Stimulated activated CD8-positive, alpha-beta memory T cell treated with anti-CD3 and anti-CD28 coated beads, Interleukin-2, amount 100 ng/mL, for 48 hours (primary cell): ENCODE results near the gene DACT3.

ENCODE experiments used
- DNase-seq, 2 donors: peaks; one replicate each; pipeline ENCODE4 v3.0.0-alpha.2; 2020; ENCODE audit warnings: low read depth in 2 of 2

DACT3 gene

DNA sequence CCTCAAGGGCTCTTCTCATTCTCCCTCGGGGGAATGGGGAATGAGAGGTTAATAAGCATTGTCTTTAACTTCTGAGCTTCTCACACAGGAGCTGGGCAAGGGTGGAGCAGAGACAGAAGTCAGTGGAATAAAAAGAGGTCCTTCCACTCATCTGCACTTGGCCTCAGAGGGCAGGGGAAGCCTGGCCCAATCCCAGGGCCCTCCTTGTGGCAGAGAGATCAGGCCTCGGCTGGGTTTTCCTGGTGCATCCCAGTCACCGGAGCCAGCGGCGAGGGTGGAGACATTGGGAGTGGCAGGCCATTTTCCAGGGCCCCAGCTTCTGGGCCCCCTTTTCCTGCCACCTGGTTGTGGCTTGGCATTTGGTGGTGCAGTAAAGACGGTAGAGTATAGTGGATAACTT, 49.2 kb downstream of the DACT3 start:
- no peak for DNase-seq

DNA sequence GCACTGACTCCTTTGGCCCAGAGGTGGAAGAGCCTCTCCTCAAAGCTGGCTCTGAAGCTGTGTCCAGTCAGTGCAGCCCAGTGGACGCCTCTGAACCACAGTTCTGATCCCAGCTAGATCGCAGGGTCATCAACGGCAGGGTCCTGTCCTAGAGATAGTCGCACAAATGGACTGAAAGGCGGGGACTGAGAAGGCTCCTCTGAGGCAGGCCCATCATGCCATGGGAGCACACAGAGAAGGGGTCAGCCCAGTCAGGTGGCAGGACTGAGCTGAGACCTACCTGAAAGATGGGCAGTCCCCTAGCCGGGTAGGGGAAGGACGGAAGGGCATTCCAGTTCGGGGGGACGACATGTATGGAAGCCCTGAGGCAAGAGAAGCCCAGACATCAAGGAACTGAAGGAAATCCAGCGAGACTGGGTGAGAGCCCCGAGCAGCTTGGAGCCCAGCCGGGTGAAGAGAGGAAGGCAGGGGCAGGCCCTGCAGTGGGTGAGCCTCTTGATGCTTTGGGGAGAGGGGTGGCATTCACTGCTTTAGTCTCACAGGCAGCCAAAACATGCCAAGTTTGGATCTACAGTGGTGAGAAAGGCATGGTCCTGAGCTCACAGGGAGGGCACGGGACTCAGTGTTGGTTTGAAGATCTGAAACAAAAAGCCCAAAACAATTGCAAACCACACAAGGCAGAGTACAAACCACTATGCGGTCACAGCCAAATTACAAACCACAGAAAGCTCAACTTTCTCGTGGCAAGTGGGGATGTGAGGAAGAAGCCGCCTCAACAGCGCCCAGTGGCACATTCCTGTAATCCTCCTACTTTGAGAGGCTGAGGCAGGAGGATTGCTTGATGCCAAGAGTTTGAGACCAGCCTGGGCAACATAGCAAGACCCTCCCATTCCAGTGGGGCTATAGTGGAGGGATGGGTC, 49.9 kb downstream of the DACT3 start:
- no peak for DNase-seq

DNA sequence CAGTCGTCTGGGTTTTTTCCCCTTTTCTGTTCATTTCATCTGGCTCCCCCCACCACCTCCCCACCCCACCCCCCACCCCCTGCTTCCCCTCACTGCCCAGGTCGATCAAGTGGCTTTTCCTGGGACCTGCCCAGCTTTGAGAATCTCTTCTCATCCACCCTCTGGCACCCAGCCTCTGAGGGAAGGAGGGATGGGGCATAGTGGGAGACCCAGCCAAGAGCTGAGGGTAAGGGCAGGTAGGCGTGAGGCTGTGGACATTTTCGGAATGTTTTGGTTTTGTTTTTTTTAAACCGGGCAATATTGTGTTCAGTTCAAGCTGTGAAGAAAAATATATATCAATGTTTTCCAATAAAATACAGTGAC, 50.6 kb downstream of the DACT3 start:
- DNase-seq: no peak

GRCh38 chr19:46609511-46610412, 51.2 kb downstream of the DACT3 start:
- DNase-seq: no peak

DNA sequence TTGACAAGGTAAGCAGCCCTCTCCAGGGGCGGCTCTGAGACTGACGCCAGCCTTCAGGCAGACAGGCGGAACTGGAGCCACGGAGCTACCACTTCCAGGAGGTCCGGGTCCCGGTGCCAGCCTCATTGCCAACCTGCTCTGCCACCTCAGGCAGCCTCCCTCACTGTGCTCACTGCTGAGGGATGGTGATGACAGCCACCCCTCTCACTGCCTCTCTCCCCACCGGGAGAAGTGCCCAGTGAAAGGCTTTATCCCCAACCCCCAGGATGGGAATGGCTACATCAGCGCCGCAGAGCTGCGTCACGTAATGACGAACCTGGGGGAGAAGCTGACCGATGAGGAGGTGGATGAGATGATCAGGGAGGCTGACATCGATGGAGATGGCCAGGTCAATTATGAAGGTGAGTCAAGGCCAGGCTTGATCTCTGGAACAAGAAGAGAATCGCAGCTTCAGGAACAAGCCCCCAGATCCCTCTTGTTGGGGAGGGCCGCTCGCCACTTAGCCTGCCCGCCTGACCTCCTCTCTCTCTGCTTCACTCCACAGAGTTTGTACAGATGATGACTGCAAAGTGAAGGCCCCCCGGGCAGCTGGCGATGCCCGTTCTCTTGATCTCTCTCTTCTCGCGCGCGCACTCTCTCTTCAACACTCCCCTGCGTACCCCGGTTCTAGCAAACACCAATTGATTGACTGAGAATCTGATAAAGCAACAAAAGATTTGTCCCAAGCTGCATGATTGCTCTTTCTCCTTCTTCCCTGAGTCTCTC, 52.2 kb downstream of the DACT3 start:
- no peak for DNase-seq

DNA sequence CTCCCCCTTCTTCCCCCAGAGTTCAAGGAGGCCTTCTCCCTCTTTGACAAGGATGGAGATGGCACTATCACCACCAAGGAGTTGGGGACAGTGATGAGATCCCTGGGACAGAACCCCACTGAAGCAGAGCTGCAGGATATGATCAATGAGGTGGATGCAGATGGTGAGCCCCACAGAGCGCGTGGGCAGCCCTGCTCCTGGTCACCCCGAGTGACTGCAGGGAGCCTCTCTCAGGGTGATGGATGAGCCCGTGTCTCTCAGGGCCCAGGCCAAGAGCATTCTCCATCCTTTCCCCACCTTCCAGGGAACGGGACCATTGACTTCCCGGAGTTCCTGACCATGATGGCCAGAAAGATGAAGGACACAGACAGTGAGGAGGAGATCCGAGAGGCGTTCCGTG, 52.8 kb downstream of the DACT3 start:
- DNase-seq: no peak

DNA sequence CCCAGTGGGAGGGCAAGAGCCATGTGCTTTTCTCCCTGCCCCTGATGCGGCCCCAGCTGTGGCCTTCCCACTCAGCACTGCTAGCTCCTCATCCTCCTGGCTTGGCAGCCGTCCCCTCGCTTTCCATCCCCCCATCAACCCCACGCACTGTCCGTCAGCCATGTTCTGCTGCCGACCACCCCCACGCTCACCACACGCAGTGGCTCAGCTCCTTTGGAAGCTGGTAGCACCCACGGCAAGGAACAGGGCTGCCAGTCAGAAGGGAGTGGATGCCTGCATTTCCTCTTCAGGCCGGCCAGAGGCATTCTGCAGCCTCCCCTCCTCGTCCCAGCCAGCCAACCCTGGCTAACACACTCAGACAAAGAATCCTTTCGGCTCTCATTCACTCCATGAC, 53.5 kb downstream of the DACT3 start:
- DNase-seq: no peak

DNA sequence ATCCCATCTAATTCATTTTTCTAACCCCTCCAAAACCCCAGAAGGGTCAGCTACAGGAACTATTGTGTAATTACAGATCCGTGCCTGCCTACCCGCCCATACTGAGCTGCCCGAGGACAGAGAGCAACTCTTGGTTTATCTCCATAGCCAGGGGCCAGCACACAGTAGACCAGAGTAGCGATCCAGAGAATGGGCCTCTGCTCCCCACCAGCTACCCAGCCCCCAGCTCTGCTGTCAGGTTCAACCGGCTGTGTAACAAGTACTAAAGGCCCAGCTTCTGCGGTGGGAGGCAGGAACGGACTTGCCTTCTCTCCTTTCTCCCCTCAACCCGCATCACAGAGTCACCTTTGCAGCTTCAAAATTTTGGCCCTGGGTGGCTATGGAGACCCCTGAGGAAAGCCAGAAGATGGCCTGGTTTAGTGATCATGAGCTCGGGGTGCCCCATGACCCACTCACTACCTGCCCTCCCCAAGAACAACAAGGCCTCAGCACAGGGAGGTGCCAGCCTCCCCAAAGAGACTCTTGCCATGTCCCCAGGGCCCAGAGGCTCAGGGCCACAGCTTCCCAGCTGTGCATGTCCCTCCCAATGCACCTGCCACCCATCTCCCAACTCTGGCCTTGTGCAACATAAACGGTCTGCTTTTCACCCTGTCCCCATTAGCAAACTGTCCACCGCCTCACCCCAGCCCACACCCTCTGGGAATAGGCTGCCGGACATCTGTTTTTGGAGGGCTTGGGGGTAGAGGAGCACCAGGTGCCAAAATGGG, 54.1 kb downstream of the DACT3 start:
- DNase-seq: no peak

GRCh38 chr19:46606019-46606418, 55.0 kb downstream of the DACT3 start:
- no peak for DNase-seq

- no peak for DNase-seq
These were observed 55.6 kb downstream of the DACT3 start for GRCh38 chr19:46605356-46605821.

GRCh38 chr19:46604781-46605355, 56.1 kb downstream of the DACT3 start:
- no peak for DNase-seq

DNA sequence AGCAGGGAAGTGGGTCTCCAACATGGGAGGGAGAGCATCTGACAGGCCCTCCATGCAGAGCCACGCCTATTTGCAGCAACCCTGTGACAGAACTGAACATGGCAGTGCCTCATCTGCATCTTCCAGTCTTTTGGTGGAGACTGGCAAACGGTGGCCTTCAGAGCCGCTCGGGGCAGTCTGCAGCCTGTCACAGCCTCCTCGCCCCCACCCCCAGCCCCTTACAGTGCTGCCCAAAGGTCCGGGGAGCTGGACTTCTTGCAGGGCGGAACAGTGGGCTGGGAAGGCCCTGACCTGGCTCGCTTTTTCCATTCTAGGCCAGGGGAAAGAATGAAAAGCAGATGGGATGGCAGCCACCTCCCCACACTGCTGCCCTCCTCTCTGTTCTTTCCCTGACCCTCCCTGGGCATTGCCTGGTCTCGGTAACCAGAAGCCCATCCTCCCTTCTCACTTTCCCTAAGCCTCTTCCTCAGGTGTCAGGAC, 57.2 kb downstream of the DACT3 start:
- no peak for DNase-seq

DNA sequence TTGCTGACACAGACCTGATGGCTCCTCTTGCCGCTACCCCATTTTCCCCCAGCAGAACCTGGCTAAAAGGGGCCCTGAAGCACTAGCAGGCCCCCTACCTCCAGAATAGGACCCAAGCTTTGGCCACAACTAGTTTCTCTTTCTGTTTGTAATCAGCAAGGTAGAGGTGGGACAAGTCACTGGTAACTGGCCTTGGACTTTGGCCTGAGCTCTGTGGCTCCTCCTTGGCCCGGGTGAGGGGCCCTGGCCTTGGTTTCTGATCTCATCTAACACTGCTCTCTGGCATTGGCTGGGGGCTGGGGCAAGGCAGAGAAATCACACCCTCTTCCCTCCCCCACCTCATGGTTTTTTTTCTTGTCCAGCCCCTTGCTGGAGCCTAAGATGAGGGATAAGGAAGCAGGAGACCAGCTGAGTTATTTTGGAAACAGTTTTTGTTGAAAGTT, 57.8 kb downstream of the DACT3 start:
- DNase-seq: no peak

- peak in 1 of 2 donors; percentile 46 for DNase-seq
These were observed 58.4 kb downstream of the DACT3 start for GRCh38 chr19:46602392-46603194.

DNA sequence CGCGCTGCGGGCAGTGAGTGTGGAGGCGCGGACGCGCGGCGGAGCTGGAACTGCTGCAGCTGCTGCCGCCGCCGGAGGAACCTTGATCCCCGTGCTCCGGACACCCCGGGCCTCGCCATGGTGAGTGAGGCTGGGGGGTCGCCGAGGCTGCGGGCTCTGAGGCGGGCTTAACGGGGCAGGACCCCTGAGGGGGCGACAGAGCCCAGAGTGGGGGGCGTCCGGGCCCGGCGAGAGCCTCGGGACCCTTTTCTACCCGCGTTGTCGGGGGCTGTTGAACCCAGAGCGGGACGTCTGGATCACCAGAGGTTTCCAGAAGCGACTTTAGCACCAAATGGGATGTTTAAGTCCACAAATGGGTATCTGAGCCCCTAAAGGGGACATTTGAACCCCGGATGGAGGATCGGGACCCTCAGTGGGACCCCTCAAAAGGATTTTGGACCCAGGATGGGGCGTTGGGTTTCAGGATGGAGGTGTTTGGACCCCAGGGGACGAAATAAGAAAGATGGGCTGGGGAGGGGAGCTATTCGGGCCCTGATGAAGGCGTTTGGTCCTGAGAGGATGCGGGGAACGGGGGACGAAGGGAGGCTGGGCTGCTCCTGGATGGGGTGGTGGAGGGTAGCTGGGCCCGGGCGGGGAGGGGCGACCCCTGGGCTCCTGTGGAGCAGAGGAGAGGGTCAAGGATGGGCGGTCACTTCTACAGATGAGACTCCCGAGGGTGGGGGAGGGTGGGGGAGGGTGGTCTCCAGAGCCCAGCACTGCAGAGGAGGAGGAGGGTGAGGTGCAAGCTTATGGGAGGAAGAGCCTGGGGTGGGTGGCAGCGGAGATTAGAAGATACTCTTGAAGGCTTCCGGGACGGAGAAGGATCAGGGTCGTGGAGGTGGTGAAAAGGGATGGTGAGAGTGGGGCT, 59.4 kb downstream of the DACT3 start, which contains the start of gene CALM3:
TSS of gene CALM3 (plus strand) at position 13 of the 907 bp plus-strand sequence. CDS start at position 118, 105 bp downstream.
- no peak for DNase-seq

GRCh38 chr19:46600384-46601317, 60.3 kb downstream of the DACT3 start:
- peak; percentile 94 to 96 for DNase-seq

DNA sequence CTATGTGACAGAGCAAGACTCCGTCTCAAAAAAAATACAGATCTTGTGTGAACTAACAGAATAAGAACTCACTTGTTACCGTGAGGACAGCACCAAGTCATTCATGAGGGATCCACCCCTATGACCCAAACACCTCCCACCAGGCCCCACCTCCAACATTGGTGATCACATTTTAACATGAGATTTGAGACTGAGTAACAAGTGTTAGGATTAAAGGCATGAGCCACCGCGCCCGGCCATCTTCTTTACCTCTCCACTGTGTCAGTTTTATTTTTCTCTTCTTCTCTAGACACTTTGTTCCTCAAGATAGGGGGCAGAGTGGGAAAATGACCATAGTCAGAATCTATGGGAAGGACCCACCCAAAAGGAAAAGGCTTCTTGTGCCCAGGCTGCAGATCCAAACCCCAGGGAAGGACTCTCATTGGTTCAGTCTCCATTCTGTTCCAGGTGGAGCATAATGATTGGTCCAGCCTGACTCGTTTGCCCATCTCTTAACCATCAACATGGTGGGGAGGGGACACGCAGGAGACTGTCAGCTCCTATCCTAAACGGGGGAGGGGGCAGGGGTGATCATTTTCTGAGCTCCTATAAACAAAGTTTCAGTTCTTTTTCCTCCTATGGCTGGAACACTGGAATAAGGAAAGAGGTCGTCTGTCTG, 61.1 kb downstream of the DACT3 start:
- DNase-seq: no peak
